Lower leg skin (tissue), 3 donors: ENCODE measurements around the gene IGF2.

Experiments
- POLR2A ChIP-seq, 2 donors: fragments of 450-650 bp; IDR thresholded peaks; one replicate each; pipeline ENCODE4 v1.6.1; 2016 to 2017; ENCODE audit warnings: antibody characterized with exemption in 2 of 2, mild to moderate bottlenecking in 1 of 2, moderate library complexity in 1 of 2
- TF ChIP-seq, protein P1 (sequence below), 3 donors: fragments of 450-650 bp; IDR thresholded peaks; one replicate each; pipeline ENCODE4 v1.5.1; 2016; ENCODE audit warnings: antibody characterized with exemption in 3 of 3, mild to moderate bottlenecking in 3 of 3, moderate library complexity in 2 of 3

DNA sequence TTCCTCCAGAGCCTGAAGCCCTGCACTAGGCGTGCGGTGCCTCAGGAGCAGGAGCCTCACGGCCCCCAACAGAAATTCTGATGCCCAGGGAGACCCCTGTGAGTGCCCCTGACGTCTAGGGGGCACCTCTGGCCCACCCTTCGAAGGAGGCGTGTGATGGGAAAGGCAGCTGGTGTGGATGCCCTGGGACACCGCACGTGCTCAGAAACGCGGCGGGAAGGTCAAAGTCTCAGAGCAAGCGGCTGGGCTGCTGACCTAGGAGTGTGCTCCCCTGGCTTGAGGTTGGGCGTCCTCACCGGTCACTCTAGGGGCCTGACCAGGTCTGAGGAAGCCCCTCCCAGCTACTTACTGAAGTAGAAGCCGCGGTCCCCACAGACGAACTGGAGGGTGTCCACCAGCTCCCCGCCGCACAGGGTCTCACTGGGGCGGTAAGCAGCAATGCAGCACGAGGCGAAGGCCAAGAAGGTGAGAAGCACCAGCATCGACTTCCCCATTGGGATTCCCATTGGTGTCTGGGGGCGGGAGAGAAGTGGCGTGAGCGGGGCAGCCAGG, 4.1 kb downstream of the IGF2 start:
- TF ChIP-seq, protein P1, sequence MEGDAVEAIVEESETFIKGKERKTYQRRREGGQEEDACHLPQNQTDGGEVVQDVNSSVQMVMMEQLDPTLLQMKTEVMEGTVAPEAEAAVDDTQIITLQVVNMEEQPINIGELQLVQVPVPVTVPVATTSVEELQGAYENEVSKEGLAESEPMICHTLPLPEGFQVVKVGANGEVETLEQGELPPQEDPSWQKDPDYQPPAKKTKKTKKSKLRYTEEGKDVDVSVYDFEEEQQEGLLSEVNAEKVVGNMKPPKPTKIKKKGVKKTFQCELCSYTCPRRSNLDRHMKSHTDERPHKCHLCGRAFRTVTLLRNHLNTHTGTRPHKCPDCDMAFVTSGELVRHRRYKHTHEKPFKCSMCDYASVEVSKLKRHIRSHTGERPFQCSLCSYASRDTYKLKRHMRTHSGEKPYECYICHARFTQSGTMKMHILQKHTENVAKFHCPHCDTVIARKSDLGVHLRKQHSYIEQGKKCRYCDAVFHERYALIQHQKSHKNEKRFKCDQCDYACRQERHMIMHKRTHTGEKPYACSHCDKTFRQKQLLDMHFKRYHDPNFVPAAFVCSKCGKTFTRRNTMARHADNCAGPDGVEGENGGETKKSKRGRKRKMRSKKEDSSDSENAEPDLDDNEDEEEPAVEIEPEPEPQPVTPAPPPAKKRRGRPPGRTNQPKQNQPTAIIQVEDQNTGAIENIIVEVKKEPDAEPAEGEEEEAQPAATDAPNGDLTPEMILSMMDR (IDR thresholded peaks at IDR 0.05) = no peak
- no peak for TF ChIP-seq POLR2A (IDR thresholded peaks at IDR 0.05)
